ENCODE results near the gene ZNF664. TPM values are rescaled to one million over a fixed set of nuclear protein-coding genes. Genes with fewer than 3 reads are reported as not detected.
"Not testable (repeated sequence)": the region's sequence is repeated elsewhere in the genome, so short reads cannot be mapped to it uniquely, and the experiment has no call there.

The ZNF664 gene
- total RNA-seq, 2 donors from 2014 or later: 131 to 139 TPM

DNA sequence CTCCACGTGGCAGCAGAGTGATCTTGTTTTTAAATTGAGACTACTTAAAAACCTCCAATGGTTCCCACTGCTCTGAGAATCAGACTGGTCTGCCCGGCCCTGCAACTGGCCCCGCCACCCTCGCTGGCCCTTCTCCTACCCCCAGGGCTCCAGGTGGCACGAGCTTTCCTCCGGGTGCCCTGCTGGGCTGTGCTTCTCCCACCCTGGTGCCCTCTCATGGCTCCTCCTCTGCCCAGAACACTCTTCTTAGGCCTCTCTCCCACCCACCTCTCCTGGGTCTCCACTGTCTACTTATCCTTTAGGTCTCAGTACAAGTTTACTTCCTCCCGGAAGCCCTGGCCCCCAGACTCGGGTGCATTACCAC, 26.9 kb upstream of the ZNF664 start:
- Histone ChIP-seq H3K4me3 (ENCODE audit: low read length) (no peak overlapping the region), H3K9ac (ENCODE audit: extremely low read depth, low read length, poor library complexity, severe bottlenecking) (no peak overlapping the region), H3K9me3 (ENCODE audit: control insufficient read depth, low read length) (peaks cover 52% of the 10 kb centered on the region), H3K27me3 (ENCODE audit: control insufficient read depth, insufficient read depth, low read length, poor library complexity, severe bottlenecking) (no peaks in the 10 kb centered on the region), H3K4me1 (ENCODE audit: control insufficient read depth, insufficient read depth, low read length) (no peaks in the 10 kb centered on the region), H3K36me3 (ENCODE audit: control insufficient read depth, insufficient read depth, low read length) (peaks cover 43% of the 10 kb centered on the region), H3K27ac (ENCODE audit: low read depth, low read length) (no peak overlapping the region)
- peak; percentile 28 for DNase-seq
- Mint-ChIP-seq H3K27me3 (ENCODE audit: insufficient read depth) (peaks cover 10% of the 10 kb centered on the region), H3K9me3 (peaks cover 24% of the 10 kb centered on the region), H3K27ac (no peak overlapping the region), H3K4me1 (peaks cover 1% of the 10 kb centered on the region), H3K36me3 (ENCODE audit: low read depth) (peaks cover 69% of the 10 kb centered on the region), H3K4me3 (no peak overlapping the region)
- TF ChIP-seq, protein P1, sequence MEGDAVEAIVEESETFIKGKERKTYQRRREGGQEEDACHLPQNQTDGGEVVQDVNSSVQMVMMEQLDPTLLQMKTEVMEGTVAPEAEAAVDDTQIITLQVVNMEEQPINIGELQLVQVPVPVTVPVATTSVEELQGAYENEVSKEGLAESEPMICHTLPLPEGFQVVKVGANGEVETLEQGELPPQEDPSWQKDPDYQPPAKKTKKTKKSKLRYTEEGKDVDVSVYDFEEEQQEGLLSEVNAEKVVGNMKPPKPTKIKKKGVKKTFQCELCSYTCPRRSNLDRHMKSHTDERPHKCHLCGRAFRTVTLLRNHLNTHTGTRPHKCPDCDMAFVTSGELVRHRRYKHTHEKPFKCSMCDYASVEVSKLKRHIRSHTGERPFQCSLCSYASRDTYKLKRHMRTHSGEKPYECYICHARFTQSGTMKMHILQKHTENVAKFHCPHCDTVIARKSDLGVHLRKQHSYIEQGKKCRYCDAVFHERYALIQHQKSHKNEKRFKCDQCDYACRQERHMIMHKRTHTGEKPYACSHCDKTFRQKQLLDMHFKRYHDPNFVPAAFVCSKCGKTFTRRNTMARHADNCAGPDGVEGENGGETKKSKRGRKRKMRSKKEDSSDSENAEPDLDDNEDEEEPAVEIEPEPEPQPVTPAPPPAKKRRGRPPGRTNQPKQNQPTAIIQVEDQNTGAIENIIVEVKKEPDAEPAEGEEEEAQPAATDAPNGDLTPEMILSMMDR (conservative IDR thresholded peaks at IDR 0.05): no peak
- WGBS, 2 experiments (ENCODE audit: insufficient coverage in 1 of 2, insufficient read length in 1 of 2): 93 to 97% methylated on average over 8 of the region's 8 CpGs

- peaks cover 24% of the 10 kb centered on the region for H3K9me3 Mint-ChIP-seq
- DNase-seq: peak; percentile 22
- peaks cover 10% of the 10 kb centered on the region for H3K27me3 Mint-ChIP-seq (ENCODE audit: insufficient read depth)
- H3K4me1 ChIP-seq (ENCODE audit: control insufficient read depth, insufficient read depth, low read length); H3K4me3 ChIP-seq (ENCODE audit: low read length); H3K27ac Mint-ChIP-seq; H3K9ac ChIP-seq (ENCODE audit: extremely low read depth, low read length, poor library complexity, severe bottlenecking); H3K27ac ChIP-seq (ENCODE audit: low read depth, low read length); H3K27me3 ChIP-seq (ENCODE audit: control insufficient read depth, insufficient read depth, low read length, poor library complexity, severe bottlenecking); H3K4me3 Mint-ChIP-seq; H3K4me1 Mint-ChIP-seq: not testable (repeated sequence)
- 97 to 100% methylated on average over 10 to 33 of the region's 35 CpGs for WGBS, 2 experiments (ENCODE audit: insufficient coverage in 1 of 2, insufficient read length in 1 of 2)
- Histone ChIP-seq H3K36me3 (ENCODE audit: control insufficient read depth, insufficient read depth, low read length) (peaks cover 37% of the 10 kb centered on the region), H3K9me3 (ENCODE audit: control insufficient read depth, low read length) (peaks cover 47% of the 10 kb centered on the region)
- peaks cover 63% of the 10 kb centered on the region for H3K36me3 Mint-ChIP-seq (ENCODE audit: low read depth)
Measured at GRCh38 chr12:123946516-123947505, 26.2 kb upstream of the ZNF664 start.

DNA sequence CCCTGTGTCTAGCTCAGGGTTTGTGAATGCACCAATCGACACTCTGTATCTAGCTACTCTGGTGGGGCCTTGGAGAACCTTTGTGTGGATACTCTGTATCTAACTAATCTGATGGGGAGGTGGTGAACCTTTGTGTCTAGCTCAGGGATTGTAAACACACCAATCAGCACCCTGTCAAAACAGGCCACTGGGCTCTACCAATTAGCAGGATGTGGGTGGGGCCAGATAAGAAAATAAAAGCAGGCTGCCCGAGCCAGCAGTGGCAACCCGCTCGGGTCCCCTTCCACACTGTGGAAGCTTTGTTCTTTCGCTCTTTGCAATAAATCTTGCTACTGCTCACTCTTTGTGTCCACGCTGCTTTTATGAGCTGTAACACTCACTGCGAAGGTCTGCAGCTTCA, 25.5 kb upstream of the ZNF664 start:
- H3K27ac Mint-ChIP-seq; H3K9ac ChIP-seq (ENCODE audit: extremely low read depth, low read length, poor library complexity, severe bottlenecking); DNase-seq; H3K4me3 ChIP-seq (ENCODE audit: low read length); H3K4me3 Mint-ChIP-seq; H3K27me3 ChIP-seq (ENCODE audit: control insufficient read depth, insufficient read depth, low read length, poor library complexity, severe bottlenecking); H3K27ac ChIP-seq (ENCODE audit: low read depth, low read length): not testable (repeated sequence)
- Histone ChIP-seq H3K9me3 (ENCODE audit: control insufficient read depth, low read length) (peaks cover 40% of the 10 kb centered on the region), H3K36me3 (ENCODE audit: control insufficient read depth, insufficient read depth, low read length) (peaks cover 29% of the 10 kb centered on the region), H3K4me1 (ENCODE audit: control insufficient read depth, insufficient read depth, low read length) (peaks cover 12% of the 10 kb centered on the region)
- H3K9me3 Mint-ChIP-seq: peaks cover 19% of the 10 kb centered on the region
- 98 to 100% methylated on average over 2 to 6 of the region's 7 CpGs for WGBS, 2 experiments (ENCODE audit: insufficient coverage in 1 of 2, insufficient read length in 1 of 2)
- H3K4me1 Mint-ChIP-seq: peaks cover 12% of the 10 kb centered on the region
- peaks cover 11% of the 10 kb centered on the region for H3K27me3 Mint-ChIP-seq (ENCODE audit: insufficient read depth)
- peaks cover 55% of the 10 kb centered on the region for H3K36me3 Mint-ChIP-seq (ENCODE audit: low read depth)

- peak overlapping the region; percentile 57 for H3K4me3 ChIP-seq (ENCODE audit: low read length)
- peaks cover 16% of the 10 kb centered on the region for H3K27me3 Mint-ChIP-seq (ENCODE audit: insufficient read depth)
- peaks cover 12% of the 10 kb centered on the region for H3K4me1 ChIP-seq (ENCODE audit: control insufficient read depth, insufficient read depth, low read length)
- peak overlapping the region; percentile 83 for H3K27ac ChIP-seq (ENCODE audit: low read depth, low read length)
- H3K9me3 ChIP-seq (ENCODE audit: control insufficient read depth, low read length): peaks cover 35% of the 10 kb centered on the region
- no peaks in the 10 kb centered on the region for H3K27me3 ChIP-seq (ENCODE audit: control insufficient read depth, insufficient read depth, low read length, poor library complexity, severe bottlenecking)
- no peak overlapping the region for H3K27ac Mint-ChIP-seq
- H3K36me3 ChIP-seq (ENCODE audit: control insufficient read depth, insufficient read depth, low read length): peaks cover 24% of the 10 kb centered on the region
- TF ChIP-seq, protein P1 (conservative IDR thresholded peaks at IDR 0.05): no peak
- DNase-seq: no peak
- no peak overlapping the region for H3K9ac ChIP-seq (ENCODE audit: extremely low read depth, low read length, poor library complexity, severe bottlenecking)
- 76 to 89% methylated on average over 7 to 11 of the region's 11 CpGs for WGBS, 2 experiments (ENCODE audit: insufficient coverage in 1 of 2, insufficient read length in 1 of 2)
- H3K4me1 Mint-ChIP-seq: peaks cover 12% of the 10 kb centered on the region
- H3K9me3 Mint-ChIP-seq: peaks cover 15% of the 10 kb centered on the region
- H3K4me3 Mint-ChIP-seq: no peak overlapping the region
- H3K36me3 Mint-ChIP-seq (ENCODE audit: low read depth): peaks cover 50% of the 10 kb centered on the region
Measured at GRCh38 chr12:123948401-123948795, 24.6 kb upstream of the ZNF664 start.
